Natural killer cell (primary cell): ENCODE data around the gene PPP2R5B. TPM values are rescaled to one million over a fixed set of nuclear protein-coding genes. Genes with fewer than 3 reads are reported as not detected.

Experiments used
- ATAC-seq, 3 donors: fragments of 150-1000 bp in 2 of 3; fragments of 200-7000 bp in 1 of 3; cut with Tn5 transposase; 1 replicate in 1 of 3; 2 replicates in 2 of 3; pipeline ENCODE4 v1.10.0; 2021; ENCODE audit warnings: mild to moderate bottlenecking in 2 of 3, moderate library complexity in 2 of 3
- DNase-seq, 2 donors: peaks; one replicate each; pipeline versions ENCODE4 v3.0.0 to v3.0.0-alpha.2; 2013 to 2021; ENCODE audit warnings: mixed read lengths in 1 of 2
- H3K27ac ChIP-seq: one replicate; pipeline ENCODE4 v1.5.1; 2013; ENCODE audit warnings: mild to moderate bottlenecking, low read length
- H3K27me3 ChIP-seq: one replicate; pipeline ENCODE4 v1.6.1; 2013; ENCODE audit warnings: low read length; ENCODE audit not compliant: control insufficient read depth, insufficient read depth
- H3K36me3 ChIP-seq: one replicate; pipeline ENCODE4 v1.6.1; 2013; ENCODE audit warnings: low read length; ENCODE audit not compliant: control insufficient read depth, insufficient read depth
- H3K4me1 ChIP-seq: one replicate; pipeline ENCODE4 v1.6.1; 2013; ENCODE audit warnings: low read length; ENCODE audit not compliant: control insufficient read depth, insufficient read depth
- H3K4me3 ChIP-seq: one replicate; pipeline ENCODE4 v1.5.1; 2013; ENCODE audit warnings: low read length
- H3K9me3 ChIP-seq: one replicate; pipeline ENCODE4 v1.6.1; 2013; ENCODE audit warnings: low read length; ENCODE audit not compliant: control insufficient read depth, insufficient read depth
- H3K27ac Mint-ChIP-seq, 2 donors: one replicate each; pipeline ENCODE4 v1.8.0; 2022; ENCODE audit warnings: mild to moderate bottlenecking in 2 of 2, mixed read lengths in 2 of 2, moderate library complexity in 1 of 2
- H3K27me3 Mint-ChIP-seq, 2 donors: one replicate each; pipeline ENCODE4 v1.8.0; 2022; ENCODE audit warnings: low read depth in 2 of 2, mixed read lengths in 2 of 2
- H3K36me3 Mint-ChIP-seq: one replicate; pipeline ENCODE4 v1.8.0; 2022; ENCODE audit warnings: mixed read lengths
- H3K4me1 Mint-ChIP-seq, 2 donors: one replicate each; pipeline ENCODE4 v1.8.0; 2022; ENCODE audit warnings: mixed read lengths in 2 of 2
- H3K4me3 Mint-ChIP-seq: one replicate; pipeline ENCODE4 v1.8.0; 2022; ENCODE audit warnings: mild to moderate bottlenecking, moderate library complexity, mixed read lengths
- H3K9me3 Mint-ChIP-seq, 2 donors: one replicate each; pipeline ENCODE4 v1.8.0; 2022; ENCODE audit warnings: mixed read lengths in 2 of 2
- CTCF ChIP-seq: fragments of 200-600 bp; IDR thresholded peaks from one replicate; pipeline ENCODE4 v1.8.0; 2022; ENCODE audit warnings: antibody characterized with exemption
- WGBS: methylation state at CpG from one replicate; pipeline ENCODE4 v1.1.7; 2013; ENCODE audit warnings: missing lambda C conversion rate; ENCODE audit not compliant: insufficient coverage; 5-methylcytosine and 5-hydroxymethylcytosine counted together
- intact Hi-C: fragments of 100-400 bp; cut with micrococcal nuclease; formaldehyde crosslinking; loops from one replicate; pipeline ENCODE4 v1.14.2; 2022
- total RNA-seq, 4 donors: library from RNA; stranded (reverse); fragments of 120-200 nt in 1 of 4; gene quantifications; one replicate each; pipeline versions ENCODE4 v1.2.3 to v1.2.4, GENCODE V29; 2013 to 2022

PPP2R5B gene
- total RNA-seq, 3 donors from 2014 or later (not counting 1 experiment from before 2014, with no cell fraction given) = 27.8 to 31.5 (median 28.5) TPM

GRCh38 chr11:64918017-64918416 lies 6.5 kb upstream of the PPP2R5B start:
- H3K36me3 Mint-ChIP-seq = no peaks in the 10 kb centered on the region
- intact Hi-C loops = loop anchor here (5.0 kb wide), 2 partner anchors 109 to 204 kb away; partner anchors contain the start of genes FAU, MRPL49 and SNX15

GRCh38 chr11:64919627-64920026 lies 4.9 kb upstream of the PPP2R5B start:
- Histone ChIP-seq H3K36me3 (no peaks in the 10 kb centered on the region), H3K4me1 (peaks cover 43% of the 10 kb centered on the region), H3K4me3 (no peak overlapping the region), H3K27me3 (no peaks in the 10 kb centered on the region), H3K27ac (no peak overlapping the region), H3K9me3 (no peaks in the 10 kb centered on the region)
- DNase-seq (no peak), ATAC-seq (no peak)
- WGBS = 94% methylated on average over 5 of the region's 8 CpGs
- no peaks in the 10 kb centered on the region for H3K27me3 Mint-ChIP-seq
- H3K36me3 Mint-ChIP-seq = no peaks in the 10 kb centered on the region
- no peak overlapping the region for H3K4me3 Mint-ChIP-seq
- intact Hi-C loops = loop anchor here (5.0 kb wide), 2 partner anchors 108 to 203 kb away; partner anchors contain the start of genes FAU, MRPL49 and SNX15
- H3K27ac Mint-ChIP-seq = no peak overlapping the region
- peaks cover 20 to 31% of the 10 kb centered on the region in 2 donors for H3K4me1 Mint-ChIP-seq
- no peak for TF ChIP-seq CTCF
- no peaks in the 10 kb centered on the region for H3K9me3 Mint-ChIP-seq

More at GRCh38 chr11:64918017-64918416, 6.5 kb upstream of the PPP2R5B start:
- Mint-ChIP-seq H3K9me3 (no peaks in the 10 kb centered on the region), H3K4me3 (peak overlapping the region; percentile 88), H3K4me1 (peaks cover 15 to 28% of the 10 kb centered on the region in 2 donors), H3K27me3 (no peaks in the 10 kb centered on the region), H3K27ac (peak overlapping the region; percentile 91 to 96)
- peaks cover 13% of the 10 kb centered on the region for H3K36me3 ChIP-seq
- no peak for DNase-seq
- no peaks in the 10 kb centered on the region for H3K9me3 ChIP-seq
- no peak for ATAC-seq
- 31% methylated on average over 4 of the region's 4 CpGs for WGBS
- no peaks in the 10 kb centered on the region for H3K27me3 ChIP-seq
- TF ChIP-seq CTCF = no peak
- H3K4me3 ChIP-seq = no peak overlapping the region
- peak overlapping the region; percentile 63 for H3K27ac ChIP-seq
- H3K4me1 ChIP-seq = peaks cover 31% of the 10 kb centered on the region

- no peak overlapping the region for H3K4me3 Mint-ChIP-seq
- no peak overlapping the region for H3K27ac Mint-ChIP-seq
- H3K36me3 Mint-ChIP-seq = no peaks in the 10 kb centered on the region
- H3K36me3 ChIP-seq = no peaks in the 10 kb centered on the region
- no peaks in the 10 kb centered on the region for H3K9me3 ChIP-seq
- ATAC-seq (no peak), DNase-seq (no peak)
- H3K4me1 ChIP-seq = peaks cover 44% of the 10 kb centered on the region
- intact Hi-C loops = no loop called here
- no peaks in the 10 kb centered on the region for H3K27me3 ChIP-seq
- no peak overlapping the region for H3K4me3 ChIP-seq
- no peaks in the 10 kb centered on the region for H3K27me3 Mint-ChIP-seq
- 94% methylated on average over 2 of the region's 2 CpGs for WGBS
- H3K27ac ChIP-seq = no peak overlapping the region
- TF ChIP-seq CTCF = no peak
- no peaks in the 10 kb centered on the region for H3K9me3 Mint-ChIP-seq
- H3K4me1 Mint-ChIP-seq = peaks cover 20 to 36% of the 10 kb centered on the region in 2 donors
Observed at GRCh38 chr11:64920124-64920523, 4.4 kb upstream of the PPP2R5B start.

- peaks cover 14 to 36% of the 10 kb centered on the region in 2 donors for H3K4me1 Mint-ChIP-seq
Observed at GRCh38 chr11:64921384-64921783, 3.1 kb upstream of the PPP2R5B start.

More at GRCh38 chr11:64921384-64921783, 3.1 kb upstream of the PPP2R5B start:
- no peak overlapping the region for H3K27ac Mint-ChIP-seq
- no peaks in the 10 kb centered on the region for H3K36me3 Mint-ChIP-seq
- Histone ChIP-seq H3K4me3 (no peak overlapping the region), H3K36me3 (no peaks in the 10 kb centered on the region), H3K9me3 (no peaks in the 10 kb centered on the region), H3K27ac (no peak overlapping the region), H3K4me1 (peaks cover 40% of the 10 kb centered on the region), H3K27me3 (no peaks in the 10 kb centered on the region)
- no peaks in the 10 kb centered on the region for H3K9me3 Mint-ChIP-seq
- H3K27me3 Mint-ChIP-seq = no peaks in the 10 kb centered on the region
- TF ChIP-seq CTCF = no peak
- intact Hi-C loops = no loop called here
- no peak overlapping the region for H3K4me3 Mint-ChIP-seq
- ATAC-seq (no peak), DNase-seq (no peak)
- WGBS = 95% methylated on average over 2 of the region's 3 CpGs
